ENCODE data around the gene SAFB2.

Gene SAFB2

DNA sequence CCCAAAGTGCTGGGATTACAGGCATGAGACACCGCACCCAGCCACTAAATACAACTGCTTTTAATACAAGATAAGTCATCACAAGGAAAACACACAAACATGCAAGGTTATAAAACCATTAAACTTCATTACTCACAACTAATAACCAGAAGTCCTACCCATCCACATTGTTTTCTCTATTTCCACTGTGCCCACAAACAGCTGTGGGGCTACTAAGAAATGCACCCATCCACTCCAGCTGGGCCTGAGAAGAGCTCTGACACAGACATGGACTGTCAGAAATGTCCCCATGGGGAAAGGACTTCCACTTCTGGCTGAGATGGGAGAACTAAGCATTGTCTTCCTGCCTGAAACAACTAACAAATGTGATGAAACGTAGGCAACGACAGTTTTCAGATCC lies 17.2 kb downstream of the SAFB2 start:
- DNase-seq = no peak

DNA sequence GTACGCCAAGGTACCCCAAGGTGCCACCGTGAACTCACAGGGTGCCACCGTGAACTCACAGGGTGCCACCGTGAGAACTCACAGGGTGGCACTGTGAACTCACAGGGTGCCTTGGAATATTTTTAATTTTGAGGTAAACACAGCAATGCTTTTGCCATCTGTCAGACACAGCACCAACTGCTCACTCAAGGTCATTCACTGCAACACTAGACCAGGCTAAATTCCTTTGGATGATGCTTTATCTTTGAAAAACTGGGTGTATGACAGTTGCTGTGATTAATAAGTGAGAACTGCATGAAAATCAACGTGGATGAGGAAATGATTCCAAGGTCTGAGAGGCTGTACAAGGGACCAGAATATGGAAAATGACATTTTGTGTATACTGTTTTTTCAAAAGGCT lies 18.9 kb downstream of the SAFB2 start:
- no peak for DNase-seq

DNA sequence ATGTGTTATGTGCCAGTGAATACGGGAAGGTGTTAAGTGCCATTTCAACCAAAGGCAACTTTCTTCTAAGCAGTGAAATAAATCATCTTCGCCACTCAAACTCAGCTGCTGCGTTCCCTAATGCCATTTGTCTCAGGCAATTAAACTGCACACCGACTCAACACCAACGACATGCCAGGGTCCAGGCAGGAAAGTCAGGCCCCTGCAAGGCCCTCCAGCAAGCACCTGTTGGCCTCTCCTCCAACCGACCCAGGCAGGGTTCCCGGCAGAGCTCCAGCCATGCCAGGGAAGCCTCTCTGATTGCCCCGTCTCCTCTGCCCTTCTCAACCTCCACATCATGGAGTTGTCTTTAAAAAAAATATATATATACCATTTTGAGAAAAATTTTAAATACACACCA lies 21.8 kb downstream of the SAFB2 start:
- no peak for DNase-seq

DNA sequence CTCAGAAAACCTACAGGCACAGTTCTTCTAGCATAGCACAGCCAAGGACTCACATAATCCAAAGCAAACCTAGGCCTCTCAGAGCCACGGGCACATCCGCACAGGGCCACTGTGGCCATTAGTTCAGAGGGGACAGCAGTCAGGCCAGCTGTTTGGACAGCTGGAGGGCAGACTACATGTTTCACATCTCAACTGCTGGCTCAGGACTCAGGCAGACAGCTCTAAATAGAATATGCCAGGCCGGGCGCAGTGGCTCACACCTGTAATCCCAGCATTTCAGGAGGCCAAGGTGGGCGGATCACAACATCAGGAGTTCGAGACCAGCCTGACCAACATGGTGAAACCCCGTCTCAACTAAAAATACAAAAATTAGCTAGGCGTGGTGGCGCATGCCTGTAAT lies 26.8 kb downstream of the SAFB2 start:
- DNase-seq = no peak

DNA sequence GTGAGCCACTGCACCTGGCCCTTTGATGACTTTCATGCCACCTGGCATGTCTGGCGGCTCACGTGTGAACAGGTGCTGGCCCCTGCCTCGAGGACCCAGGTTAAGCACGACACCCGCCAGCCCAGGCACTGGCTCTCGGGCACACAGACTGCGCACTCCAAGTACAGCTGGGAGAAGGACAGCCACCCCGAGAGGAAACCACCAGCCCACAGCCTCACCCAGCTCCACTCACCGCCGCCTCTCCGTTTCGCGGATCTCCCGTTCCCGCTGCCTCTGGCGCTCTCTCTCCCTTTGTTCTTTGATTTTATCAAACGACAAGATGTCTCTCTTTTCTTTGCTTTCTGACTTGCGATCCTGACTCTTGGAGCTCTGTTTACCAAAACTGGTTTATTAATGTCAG lies 27.4 kb downstream of the SAFB2 start:
- DNase-seq = no peak

DNA sequence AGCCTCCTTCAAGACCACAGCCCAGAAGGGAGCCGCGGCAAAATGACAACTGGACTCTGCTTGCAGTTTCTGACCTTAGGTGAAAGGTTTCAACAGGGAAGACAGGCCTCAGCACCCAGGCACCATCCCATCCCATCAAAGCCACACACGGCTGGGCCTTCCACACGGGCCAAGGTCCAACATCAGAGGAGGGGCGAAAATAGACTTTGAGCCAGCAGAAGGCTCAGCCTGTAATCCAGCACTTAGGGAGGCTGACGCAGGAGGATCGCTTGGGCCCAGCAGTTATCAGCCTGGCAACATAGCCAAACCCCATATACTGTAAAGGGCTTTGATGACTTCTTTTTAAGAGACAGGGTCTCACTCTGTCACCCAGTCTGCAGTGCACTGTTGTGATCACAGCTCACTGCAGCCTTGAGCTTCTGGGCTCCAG lies 28.0 kb downstream of the SAFB2 start:
- no peak for DNase-seq

DNA sequence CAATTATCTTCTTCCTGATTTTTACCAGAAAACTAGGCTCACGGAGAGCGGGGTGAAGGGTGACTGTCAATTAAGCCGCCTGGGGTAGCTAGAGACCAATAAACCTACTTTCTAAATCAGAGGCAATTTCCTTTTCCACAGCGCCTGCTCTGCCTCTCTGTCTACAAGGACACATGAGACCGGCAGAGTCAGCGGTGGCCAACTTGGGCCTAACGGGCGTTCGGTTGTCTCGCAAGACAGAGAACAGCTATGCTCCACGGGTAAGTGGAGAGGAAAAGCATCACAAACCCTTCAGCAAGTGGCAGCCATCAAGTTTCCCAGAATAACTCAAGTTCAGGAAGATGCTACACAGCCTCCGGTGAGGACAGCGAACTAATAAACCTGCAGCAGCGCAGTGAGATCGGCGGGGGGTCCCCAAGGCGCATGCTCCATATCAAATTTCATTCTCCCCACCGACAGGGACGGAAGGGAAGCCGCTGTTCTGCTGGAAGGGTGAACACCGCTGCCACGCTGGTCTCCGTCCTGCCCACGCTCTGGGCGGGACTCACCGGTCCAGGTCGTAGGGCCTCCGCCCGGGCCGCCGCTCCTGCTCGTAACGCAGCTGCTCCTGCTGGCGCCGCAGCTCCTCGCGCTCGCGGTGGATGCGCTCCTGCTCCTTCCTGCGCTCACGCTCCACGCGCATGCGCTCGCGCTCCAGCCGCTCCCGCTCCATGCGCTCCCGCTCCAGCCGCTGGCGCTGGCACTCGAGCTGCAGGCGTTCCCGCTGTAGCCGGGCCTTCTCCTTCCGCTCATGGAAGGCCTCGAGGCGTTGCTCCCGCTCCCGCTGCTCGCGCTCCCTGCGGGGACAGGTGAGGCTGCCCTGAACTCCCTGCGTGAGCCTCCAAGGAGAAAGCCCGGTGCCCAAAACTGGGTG lies 29.0 kb downstream of the SAFB2 start:
- DNase-seq = no peak

DNA sequence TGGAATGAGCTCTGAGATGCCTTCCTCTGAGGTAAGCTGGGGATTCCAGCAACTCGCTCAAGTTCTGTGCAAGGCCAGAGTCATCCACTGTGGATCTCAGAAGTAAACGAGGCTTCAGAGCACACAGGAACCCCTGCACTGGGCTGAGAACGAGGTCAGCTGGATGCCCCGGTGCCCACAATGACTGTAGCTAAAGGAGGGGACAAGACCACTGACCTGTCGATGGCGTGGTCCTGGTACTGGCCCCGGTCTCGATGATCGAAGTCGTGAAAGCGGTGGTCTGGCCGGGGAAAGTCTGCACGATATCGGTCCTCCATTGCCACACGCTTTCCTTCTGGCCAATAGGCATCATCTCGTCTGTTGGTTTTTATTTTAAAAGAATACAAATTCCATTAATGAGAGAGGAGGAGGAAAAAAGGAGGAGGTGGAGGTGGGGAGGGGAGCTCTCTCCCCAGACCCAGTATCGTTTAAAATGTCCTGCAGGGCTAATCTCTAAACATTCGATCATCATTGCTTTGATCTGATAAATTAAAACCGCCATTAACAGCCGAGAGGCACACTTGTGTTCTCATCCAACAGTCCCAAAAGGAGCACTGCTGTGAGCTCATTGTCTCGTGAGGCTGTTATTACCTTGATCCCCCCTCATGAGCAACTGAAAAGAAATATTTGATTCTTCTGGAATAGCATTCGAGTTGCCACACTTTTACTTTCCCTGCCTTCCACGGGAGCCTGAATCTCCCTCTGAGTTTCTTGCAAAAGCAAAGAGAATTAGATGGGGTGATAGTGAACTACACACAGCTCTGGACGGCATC lies 29.8 kb downstream of the SAFB2 start:
- no peak for DNase-seq

DNA sequence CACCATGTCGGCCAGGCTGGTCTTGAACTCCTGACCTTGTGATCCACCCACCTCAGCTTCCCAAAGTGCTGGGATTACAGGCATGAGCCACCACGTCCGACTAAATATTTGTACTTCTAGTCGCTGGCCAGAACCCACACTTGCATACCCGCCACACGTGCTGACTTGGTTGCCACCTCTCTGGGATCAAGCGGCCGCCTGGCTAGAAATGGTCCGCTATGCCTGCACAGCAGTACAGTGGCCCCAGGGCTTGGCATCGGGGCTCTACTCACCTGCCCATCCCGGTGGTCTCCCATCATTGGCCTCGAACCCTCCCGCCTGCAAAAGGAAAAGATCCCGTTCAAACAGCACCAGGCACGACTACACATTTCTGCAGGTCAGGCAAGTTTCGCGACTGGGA lies 31.1 kb downstream of the SAFB2 start:
- DNase-seq = no peak

DNA sequence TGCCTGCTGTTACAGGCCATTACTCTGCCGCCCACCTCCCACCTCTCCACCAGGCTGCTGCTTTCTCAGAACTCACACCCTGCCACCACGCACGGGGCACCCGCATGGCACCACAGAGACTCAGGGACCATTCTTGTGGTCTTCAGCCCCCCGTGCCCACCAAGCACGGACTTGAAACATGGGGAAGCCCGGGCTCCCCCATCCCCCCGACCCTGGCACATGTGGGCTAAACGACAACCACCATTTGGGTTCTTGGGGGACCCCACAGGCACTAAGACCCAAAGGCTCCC lies 31.8 kb downstream of the SAFB2 start:
- no peak for DNase-seq

DNA sequence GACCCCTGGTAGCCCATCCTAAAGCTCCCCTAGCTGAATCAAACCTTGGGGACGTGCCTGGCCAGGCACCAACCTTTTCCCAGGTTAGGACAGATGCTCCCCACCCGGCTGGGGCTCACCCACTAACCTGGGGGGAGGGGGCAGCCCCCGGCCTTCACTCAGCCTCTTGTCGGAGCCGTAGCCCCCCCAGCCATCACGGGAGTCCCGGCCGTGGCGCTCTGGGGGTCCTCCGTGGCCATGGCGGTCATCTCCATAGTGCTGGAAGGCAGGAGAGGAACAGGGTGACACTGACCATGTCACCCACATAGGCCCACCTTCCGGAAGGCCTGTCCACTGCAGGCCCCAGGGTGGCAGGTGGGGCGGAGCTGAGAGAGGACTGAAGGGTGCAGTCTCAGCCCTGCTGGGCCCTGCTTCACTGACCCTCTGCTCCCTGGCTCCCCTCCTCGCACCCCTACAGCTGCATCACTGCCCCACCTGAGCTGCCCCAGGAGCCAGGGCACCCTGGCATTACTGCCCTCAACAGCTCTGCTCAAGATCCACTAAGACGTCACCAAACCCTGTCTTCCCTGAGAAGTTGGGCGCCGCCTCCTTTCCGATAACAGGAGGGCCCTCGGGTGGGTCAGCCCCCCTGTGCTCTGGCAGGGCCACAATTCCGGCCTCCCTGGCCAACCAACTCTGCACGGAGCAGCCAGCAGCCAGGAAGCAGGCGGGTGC lies 32.3 kb downstream of the SAFB2 start:
- no peak for DNase-seq

DNA sequence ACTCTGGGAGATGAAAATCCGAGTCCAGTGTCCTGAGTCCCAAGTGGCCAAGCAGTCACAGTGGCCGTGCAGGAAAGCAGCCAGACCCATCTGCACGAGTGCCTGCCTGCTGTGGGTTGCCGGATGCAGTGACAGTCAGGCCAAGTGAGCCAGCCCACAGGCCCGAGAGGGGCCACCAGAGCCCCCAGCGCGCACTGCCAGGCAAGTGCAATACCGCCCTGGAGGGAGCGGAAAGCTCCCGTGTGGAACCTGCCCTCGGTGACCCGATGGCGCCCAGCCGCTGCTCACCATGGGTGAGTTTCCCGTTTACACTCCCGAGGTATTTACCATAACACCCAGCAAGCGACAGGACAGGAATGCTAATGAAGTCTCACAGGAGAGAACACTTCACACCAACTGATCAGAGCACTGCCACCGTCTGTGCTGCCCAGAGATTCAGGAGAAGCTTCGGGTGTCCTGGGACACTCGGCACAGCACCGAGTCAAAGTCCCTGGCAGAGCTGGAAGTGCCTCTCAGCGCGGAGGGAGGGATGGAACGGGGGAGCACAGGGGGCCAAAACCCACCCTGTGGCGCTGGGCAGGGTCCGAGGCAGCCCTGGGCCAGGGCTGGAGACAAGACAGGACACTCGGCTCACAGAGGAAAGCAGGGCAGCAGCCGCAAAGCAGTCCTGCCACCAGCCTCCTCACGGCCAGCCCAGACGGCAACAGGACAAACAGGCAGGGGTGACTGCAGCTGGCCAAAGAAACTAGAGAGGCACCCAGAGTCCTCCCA lies 33.5 kb downstream of the SAFB2 start:
- no peak for DNase-seq

DNA sequence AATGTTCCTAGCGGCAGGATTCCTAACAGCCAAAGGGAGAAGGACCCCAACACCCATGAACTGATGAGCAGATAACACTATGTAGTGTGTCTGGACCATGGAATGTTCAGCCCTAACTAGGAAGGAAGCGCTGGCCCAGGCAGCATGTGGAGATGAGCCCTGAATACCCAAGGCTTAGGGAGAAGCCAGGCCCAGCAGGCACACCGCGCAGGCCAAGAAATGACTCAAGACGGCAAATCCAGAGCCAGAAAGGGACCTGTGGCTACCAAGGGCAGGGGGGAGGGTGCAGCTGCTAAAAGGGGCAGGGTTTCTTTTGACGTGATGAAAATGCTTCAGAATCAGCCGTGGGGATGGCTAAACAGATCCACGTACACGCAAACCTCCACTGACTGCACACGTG lies 34.1 kb downstream of the SAFB2 start:
- DNase-seq = no peak

DNA sequence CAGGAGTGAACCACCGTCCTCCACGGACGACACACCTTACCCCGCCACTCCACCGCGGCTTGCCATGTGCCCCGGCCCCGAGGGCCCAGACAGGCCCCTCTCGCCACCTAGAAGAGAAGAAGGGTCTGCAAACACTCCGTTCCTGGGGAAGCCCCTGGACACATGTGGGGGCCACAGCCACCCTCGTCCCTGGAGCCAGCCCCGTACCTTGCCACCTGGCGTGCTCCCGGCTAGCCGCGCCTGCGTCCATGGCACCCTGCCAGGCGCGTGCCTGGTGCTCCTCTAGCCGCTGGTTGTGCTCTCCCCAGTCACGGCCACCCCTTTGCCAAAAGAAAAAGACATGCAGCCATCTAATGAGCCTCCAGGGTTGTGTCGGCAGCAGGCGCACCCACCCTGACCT lies 34.9 kb downstream of the SAFB2 start:
- no peak for DNase-seq

DNA sequence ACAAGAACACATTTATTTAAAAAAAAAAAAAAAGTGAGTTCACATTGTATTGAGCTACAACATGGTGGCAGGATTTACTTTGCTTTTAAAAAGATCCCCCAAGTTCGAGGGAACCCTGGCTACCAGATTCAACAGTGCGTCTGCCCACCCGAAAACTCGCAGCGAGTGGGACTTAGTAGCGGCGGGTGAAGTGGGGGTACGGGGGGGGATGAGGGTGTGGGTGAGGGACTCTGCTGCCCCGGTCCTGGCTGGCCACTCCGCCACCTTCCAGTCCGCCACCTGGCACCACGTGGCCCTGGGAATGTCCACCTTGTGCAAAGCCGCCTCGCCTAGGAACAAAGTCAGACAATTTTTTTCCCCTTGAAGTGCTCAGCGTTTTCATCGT lies 35.5 kb downstream of the SAFB2 start:
- no peak for DNase-seq

DNA sequence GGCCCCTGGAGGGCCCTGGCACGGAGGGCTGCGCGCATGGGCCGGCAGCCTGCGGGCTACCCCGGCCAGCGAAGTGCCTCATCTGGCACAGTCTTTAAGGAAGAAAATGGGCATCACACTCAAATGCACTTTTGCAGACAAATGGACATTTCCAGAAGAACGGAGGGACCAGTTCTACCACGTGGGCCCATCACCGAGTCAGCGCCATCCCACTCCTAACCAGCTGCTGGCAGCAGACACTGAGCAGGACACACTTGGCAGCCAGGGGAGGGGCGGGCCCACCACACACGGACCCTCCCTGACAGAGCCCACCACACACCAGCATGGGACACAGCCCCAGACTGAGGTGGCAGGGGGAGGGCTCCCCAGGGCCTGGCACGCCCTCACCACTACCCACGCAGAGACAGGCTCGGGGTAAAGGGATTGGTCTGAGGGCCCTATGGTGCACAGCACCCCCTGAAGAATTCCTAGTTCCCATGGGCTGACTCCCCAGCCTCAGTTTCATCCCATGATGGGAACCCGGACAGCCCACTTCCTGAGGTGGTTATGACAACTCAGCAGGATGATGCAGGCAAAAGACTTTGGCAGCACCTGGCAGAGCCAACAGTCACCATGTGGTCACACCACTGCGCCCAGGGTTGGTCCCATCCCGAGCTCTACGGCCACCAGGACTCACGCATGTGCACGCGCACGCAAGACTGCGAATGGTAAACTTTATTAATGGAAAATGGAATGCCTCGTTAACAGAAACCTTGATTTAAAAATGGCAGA lies 36.1 kb downstream of the SAFB2 start:
- no peak for DNase-seq

DNA sequence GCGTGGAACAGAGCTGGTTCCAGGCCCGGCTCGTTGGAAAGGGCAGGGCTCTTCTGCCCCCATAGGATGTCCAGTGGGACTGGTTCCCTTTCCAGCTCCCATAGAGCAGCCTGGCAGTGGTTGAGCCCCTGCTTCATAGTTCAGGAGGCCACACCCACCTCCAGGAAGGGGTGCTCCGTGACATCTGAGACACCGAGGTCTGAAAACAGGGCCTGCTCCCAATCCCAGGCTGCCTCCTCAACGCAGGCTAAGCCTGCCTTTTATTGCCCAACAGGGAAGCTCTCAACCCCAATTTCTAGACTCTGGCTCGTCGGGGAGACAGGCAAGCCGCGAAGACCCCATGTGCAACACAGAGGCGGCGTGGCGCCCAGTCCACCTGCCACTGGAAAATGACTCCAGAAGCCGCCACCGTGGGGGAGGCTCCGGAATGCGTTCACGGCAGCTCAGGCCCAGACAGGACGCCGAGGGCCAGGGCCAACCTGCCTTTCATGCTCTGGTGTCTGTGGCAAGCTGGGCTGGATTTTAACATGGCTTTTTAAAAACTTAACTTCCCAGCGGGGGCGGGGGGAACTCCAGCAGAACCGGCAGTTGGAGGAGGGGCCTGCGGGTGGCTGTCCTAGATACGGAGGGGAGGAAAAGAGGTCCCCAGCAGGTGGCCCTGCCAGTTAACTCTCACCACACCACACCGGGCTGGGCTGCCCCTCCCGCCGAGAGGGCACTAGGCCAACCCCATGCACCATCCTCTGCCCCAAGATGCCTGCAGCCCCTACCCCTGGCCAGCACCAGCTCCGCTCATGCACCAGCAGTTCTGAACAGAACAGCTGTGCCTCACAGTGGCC lies 36.9 kb downstream of the SAFB2 start:
- DNase-seq = peak; percentile 49 to 57

DNA sequence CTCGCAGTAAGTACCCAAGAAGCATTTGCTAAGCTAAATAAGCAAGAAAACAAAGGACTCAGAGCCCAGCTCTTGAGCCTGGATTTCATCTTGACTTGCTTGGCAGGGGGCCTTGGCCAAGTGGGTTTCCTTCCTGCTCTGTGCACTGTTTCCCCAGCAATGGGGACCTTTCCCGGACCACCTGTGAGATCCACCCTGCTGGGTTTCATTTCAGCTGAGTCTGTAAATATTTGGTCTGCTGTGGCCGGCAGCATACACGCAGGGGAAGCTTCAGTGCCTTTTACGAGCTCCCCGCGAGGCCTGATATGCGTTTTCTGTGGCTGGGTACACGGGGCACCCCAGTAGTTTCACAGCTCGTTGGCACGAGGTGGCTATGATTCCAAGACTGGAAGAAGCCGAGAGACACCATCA lies 42.4 kb downstream of the SAFB2 start:
- no peak for DNase-seq

DNA sequence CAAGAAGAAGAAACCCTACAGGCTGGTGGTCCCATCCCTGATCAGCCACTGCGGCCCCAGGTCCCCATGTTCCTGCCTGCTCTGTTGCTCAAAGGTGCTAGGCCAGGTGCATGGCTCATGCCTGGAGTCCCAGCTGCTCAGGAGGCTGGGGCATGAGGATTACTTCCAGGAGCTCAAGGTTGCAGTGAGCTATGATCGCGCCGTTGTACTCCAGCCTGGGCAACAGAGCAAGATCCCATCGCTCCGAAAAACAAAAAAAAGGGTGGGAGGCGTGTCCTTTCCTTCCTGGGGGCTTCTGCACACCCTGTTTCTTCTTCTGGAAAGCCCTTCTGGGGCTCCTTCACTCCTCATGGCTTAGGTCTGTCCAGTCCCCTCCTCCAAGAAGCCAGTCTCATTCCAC lies 42.9 kb downstream of the SAFB2 start:
- DNase-seq = no peak

DNA sequence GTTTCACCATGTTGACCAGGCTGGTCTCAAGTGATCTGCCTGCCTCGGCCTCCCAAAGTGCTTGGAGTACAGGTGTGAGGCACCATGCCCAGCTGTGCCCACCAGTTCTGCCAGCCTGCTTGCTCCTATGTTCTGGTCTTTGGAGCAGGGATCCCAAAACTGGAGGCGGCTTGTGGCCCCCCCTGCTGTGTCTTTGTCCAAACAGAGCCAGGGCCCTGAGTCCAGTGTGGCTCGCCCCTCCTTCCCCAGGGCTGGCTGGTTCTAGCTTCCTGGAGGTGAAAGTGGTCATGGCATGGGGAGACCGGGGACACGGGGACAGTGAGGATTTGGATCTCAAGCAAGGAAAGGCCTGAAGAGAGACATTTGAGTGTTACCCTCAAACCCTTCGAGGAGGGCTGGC lies 43.3 kb downstream of the SAFB2 start:
- no peak for DNase-seq

Data from activated CD4-positive, alpha-beta T cell treated with anti-CD3 and anti-CD28 coated beads, Interleukin-2, amount 50 U/mL, for 48 hours (primary cell).